Ishikawa (cell line): ENCODE measurements around the gene MTF2.

Experiments used
- CEBPB ChIP-seq: IDR thresholded peaks from 2 replicates; pipeline ENCODE4 v1.6.1; 2012
- CREB1 ChIP-seq: IDR thresholded peaks from 2 replicates; pipeline ENCODE4 v1.6.1; 2012; ENCODE audit warnings: low read depth
- EGR1 ChIP-seq: IDR thresholded peaks from 2 replicates; pipeline ENCODE4 v1.6.1; 2012
- EP300 ChIP-seq: IDR thresholded peaks from 2 replicates; pipeline ENCODE4 v1.6.1; 2012; ENCODE audit warnings: borderline replicate concordance
- FOXM1 ChIP-seq: IDR thresholded peaks from 2 replicates; pipeline ENCODE4 v1.6.1; 2012; ENCODE audit warnings: low read depth, borderline replicate concordance
- NFIC ChIP-seq: IDR thresholded peaks from 2 replicates; pipeline ENCODE4 v1.6.1; 2012
- RAD21 ChIP-seq: IDR thresholded peaks from 2 replicates; pipeline ENCODE4 v1.6.1; 2012; ENCODE audit warnings: low read depth
- TAF1 ChIP-seq: IDR thresholded peaks from 2 replicates; pipeline ENCODE4 v1.6.1; 2012; ENCODE audit warnings: low read depth, mild to moderate bottlenecking
- TCF12 ChIP-seq: IDR thresholded peaks from 2 replicates; pipeline ENCODE4 v1.6.1; 2012; ENCODE audit warnings: low read depth
- TEAD4 ChIP-seq: IDR thresholded peaks from 2 replicates; pipeline ENCODE4 v1.6.1; 2012
- YY1 ChIP-seq: IDR thresholded peaks from 2 replicates; pipeline ENCODE4 v1.6.1; 2012; ENCODE audit warnings: low read depth
- ZBTB7A ChIP-seq: IDR thresholded peaks from 2 replicates; pipeline ENCODE4 v1.6.1; 2012; ENCODE audit warnings: low read depth
- TF ChIP-seq, protein P1 (sequence below): IDR thresholded peaks from 2 replicates; pipeline ENCODE4 v1.6.1; 2012; ENCODE audit warnings: low read depth, mild to moderate bottlenecking
- TF ChIP-seq, protein P2 (sequence below): IDR thresholded peaks from 2 replicates; pipeline ENCODE4 v1.6.1; 2012
- TF ChIP-seq, protein P3 (sequence below): IDR thresholded peaks from 2 replicates; pipeline ENCODE4 v1.6.1; 2012

Gene MTF2

DNA sequence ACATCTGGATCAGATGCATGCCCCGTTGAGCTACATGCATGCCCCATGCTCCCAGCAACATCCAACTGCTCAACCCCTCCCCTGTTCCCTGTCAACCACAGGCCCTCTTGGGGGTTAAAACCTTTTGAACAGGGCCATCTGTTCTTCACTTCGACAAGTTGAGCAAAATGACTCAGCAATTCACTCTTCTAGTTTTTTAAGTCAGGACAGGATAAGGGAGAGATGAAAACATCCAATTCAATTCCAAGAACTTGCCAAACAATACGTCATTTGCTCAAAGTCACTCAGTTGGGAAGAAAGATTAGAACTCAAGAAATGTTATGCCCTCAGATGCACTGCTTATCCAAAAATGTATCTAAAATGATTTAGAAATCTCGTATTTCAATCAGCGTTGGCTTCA, 46.1 kb upstream of the MTF2 start:
- TF ChIP-seq, protein P1, sequence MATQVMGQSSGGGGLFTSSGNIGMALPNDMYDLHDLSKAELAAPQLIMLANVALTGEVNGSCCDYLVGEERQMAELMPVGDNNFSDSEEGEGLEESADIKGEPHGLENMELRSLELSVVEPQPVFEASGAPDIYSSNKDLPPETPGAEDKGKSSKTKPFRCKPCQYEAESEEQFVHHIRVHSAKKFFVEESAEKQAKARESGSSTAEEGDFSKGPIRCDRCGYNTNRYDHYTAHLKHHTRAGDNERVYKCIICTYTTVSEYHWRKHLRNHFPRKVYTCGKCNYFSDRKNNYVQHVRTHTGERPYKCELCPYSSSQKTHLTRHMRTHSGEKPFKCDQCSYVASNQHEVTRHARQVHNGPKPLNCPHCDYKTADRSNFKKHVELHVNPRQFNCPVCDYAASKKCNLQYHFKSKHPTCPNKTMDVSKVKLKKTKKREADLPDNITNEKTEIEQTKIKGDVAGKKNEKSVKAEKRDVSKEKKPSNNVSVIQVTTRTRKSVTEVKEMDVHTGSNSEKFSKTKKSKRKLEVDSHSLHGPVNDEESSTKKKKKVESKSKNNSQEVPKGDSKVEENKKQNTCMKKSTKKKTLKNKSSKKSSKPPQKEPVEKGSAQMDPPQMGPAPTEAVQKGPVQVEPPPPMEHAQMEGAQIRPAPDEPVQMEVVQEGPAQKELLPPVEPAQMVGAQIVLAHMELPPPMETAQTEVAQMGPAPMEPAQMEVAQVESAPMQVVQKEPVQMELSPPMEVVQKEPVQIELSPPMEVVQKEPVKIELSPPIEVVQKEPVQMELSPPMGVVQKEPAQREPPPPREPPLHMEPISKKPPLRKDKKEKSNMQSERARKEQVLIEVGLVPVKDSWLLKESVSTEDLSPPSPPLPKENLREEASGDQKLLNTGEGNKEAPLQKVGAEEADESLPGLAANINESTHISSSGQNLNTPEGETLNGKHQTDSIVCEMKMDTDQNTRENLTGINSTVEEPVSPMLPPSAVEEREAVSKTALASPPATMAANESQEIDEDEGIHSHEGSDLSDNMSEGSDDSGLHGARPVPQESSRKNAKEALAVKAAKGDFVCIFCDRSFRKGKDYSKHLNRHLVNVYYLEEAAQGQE, result no peak
- TF ChIP-seq NFIC (no peak), CREB1 (no peak), TAF1 (no peak), YY1 (no peak), TEAD4 (no peak), FOXM1 (no peak), EP300 (no peak), RAD21 (no peak), ZBTB7A (no peak), CEBPB (no peak), EGR1 (no peak), TCF12 (no peak)
- TF ChIP-seq, protein P2, sequence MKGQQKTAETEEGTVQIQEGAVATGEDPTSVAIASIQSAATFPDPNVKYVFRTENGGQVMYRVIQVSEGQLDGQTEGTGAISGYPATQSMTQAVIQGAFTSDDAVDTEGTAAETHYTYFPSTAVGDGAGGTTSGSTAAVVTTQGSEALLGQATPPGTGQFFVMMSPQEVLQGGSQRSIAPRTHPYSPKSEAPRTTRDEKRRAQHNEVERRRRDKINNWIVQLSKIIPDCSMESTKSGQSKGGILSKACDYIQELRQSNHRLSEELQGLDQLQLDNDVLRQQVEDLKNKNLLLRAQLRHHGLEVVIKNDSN, result no peak
- TF ChIP-seq, protein P3, sequence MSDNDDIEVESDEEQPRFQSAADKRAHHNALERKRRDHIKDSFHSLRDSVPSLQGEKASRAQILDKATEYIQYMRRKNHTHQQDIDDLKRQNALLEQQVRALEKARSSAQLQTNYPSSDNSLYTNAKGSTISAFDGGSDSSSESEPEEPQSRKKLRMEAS, result no peak

DNA sequence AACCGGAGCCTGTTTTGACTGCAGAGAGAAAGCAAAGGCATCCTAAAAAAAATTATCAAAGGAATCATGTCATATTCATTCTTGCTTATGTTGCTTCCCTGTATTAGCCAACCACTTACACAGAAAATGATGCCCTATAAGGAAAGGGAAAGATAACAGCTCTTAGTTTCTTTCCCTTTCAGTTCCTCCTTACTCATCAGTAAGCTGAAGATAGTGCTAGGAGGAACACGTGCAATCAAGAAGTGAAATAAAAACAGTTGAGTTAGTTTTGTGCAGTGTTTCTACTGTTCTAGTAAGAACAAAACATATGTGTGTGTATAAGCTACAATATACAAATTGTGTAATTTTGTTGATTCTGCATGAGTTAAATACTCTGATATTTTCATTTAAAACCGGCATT, 45.3 kb upstream of the MTF2 start:
- TF ChIP-seq EP300 (no peak), TEAD4 (no peak), RAD21 (no peak), ZBTB7A (no peak), EGR1 (no peak)
- TF ChIP-seq, protein P3, result no peak
- TF ChIP-seq, protein P2, result no peak

DNA sequence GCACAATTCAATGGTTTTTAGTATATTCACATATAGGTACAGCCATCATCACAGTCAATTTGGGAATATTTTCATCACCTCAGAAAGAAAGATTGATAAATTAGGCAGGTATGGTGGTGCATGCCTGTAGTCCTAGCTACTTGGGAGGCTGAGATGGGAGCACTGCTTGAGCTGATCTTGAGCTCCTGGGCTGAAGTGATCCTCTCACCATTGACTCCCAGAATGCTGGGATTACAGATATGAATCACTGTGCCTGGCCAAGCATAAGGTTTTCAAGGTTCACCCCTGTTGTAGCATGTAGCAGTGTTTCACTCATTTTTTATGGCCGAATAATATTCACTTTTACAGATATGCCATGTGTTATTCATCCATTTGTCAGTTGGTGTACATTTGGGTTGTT, 44.7 kb upstream of the MTF2 start:
- TF ChIP-seq, protein P3, result no peak
- TF ChIP-seq TEAD4 (no peak), RAD21 (no peak), YY1 (no peak), NFIC (no peak), FOXM1 (no peak), EP300 (no peak), ZBTB7A (no peak), CREB1 (no peak), CEBPB (no peak), EGR1 (no peak), TCF12 (no peak)
- TF ChIP-seq, protein P1, result no peak

DNA sequence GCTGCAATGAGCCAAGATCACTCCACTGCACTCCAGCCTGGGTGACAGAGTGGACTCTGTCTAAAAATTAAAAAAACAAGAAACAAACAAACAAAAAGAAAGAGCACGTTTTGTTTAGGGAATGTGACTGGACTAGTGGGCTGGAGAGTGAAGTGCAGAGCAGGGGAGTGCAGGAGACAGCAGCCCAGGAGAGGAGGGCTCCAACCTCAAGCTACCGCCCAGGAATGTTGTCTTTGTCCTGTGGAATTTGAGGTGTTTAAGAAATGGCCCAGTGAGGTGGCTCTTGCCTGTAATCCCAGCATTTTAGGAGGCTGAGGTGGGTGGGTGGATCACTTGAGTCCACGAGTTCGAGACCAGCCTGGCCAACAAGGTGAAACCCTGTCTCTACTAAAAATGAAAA, 42.4 kb upstream of the MTF2 start:
- TF ChIP-seq FOXM1, result no peak
- no peak for TF ChIP-seq TAF1
- TF ChIP-seq YY1, result no peak
- TF ChIP-seq ZBTB7A, result no peak
- no peak for TF ChIP-seq TCF12
- TF ChIP-seq, protein P1, result no peak
